A549 (cell line): Measurements from ENCODE around the gene LRRC71. TPM values are rescaled to one million over a fixed set of nuclear protein-coding genes. Genes with fewer than 3 reads are reported as not detected.
A peak's percentile ranks its signal among the peaks of the same experiment; 100 is the strongest.

Source experiments
- ATAC-seq, 2 experiments: fragments of 200-7000 bp in 1 of 2; fragments of >200 bp in 1 of 2; cut with Nextera tagmentation in 1 of 2; cut with Tn5 transposase in 1 of 2; 3 replicates each; pipeline versions ENCODE4 v1.8.0 to v1.9.1; 2018 to 2020; ENCODE audit warnings: mild to moderate bottlenecking in 1 of 2, moderate library complexity in 1 of 2
- CTCF ChIA-PET: fragments of 300-600 bp; sonication (Branson Sonifier 250); formaldehyde crosslinking; extraction: SDS; loops from one replicate; lab custom pipeline; 2021; ENCODE audit warnings: antibody characterized with exemption, inconsistent platforms; lab: Yijun Ruan, JAX
- POLR2A ChIA-PET: fragments of 350-600 bp; formaldehyde crosslinking; extraction: SDS; loops from one replicate; lab custom pipeline; 2021; ENCODE audit warnings: antibody characterized with exemption, inconsistent platforms; lab: Yijun Ruan, JAX
- DNase-seq, 2 experiments: peaks; one replicate each; pipeline versions ENCODE4 v3.0.0 to v3.0.0-alpha.2; 2011 to 2016; ENCODE audit warnings: low read depth in 1 of 2, low spot score in 1 of 2
- FAIRE-seq: peaks from 2 replicates; lab custom pipeline; 2011; peaks lifted over from hg19 to GRCh38; lab: Jason Lieb, UNC
- H3K27ac ChIP-seq, 2 experiments: fragments of >200 bp; sonication (Bioruptor Twin); formaldehyde crosslinking; 3 replicates each; pipeline ENCODE4 v1.5.1; 2016 to 2017
- H3K4me1 ChIP-seq: fragments of >200 bp; sonication (Bioruptor Twin); formaldehyde crosslinking; 3 replicates; pipeline ENCODE4 v1.6.1; 2016
- H3K4me2 ChIP-seq: fragments of >200 bp; sonication (Bioruptor Twin); formaldehyde crosslinking; 3 replicates; pipeline ENCODE4 v1.6.1; 2016
- H3K4me3 ChIP-seq: fragments of >200 bp; sonication (Bioruptor Twin); formaldehyde crosslinking; 3 replicates; pipeline ENCODE4 v1.5.1; 2016
- H3K9me3 ChIP-seq: fragments of >200 bp; sonication (Bioruptor Twin); formaldehyde crosslinking; 3 replicates; pipeline ENCODE4 v1.6.1; 2016
- CBX2 ChIP-seq: fragments of 200-600 bp; sonication (generic); IDR thresholded peaks from 2 replicates; pipeline ENCODE4 v1.6.1; 2016; ENCODE audit warnings: low read depth, mild to moderate bottlenecking, borderline replicate concordance
- CBX8 ChIP-seq: fragments of 200-600 bp; sonication (generic); IDR thresholded peaks from 2 replicates; pipeline ENCODE4 v1.6.1; 2016
- CHD2 ChIP-seq: fragments of 150-350 bp; IDR thresholded peaks from 2 replicates; pipeline ENCODE4 v1.6.1; 2014; ENCODE audit warnings: low read length; ENCODE audit not compliant: partially characterized antibody
- CHD4 ChIP-seq: fragments of 200-600 bp; sonication (generic); IDR thresholded peaks from 2 replicates; pipeline ENCODE4 v1.6.1; 2016; ENCODE audit warnings: antibody characterized with exemption, mild to moderate bottlenecking, borderline replicate concordance
- EHF ChIP-seq: fragments of 250-450 bp; sonication (Bioruptor Pico); IDR thresholded peaks from 2 replicates; pipeline ENCODE4 v1.5.0; 2020; ENCODE audit warnings: mild to moderate bottlenecking
- EHMT2 ChIP-seq: fragments of 200-600 bp; sonication (generic); IDR thresholded peaks from 2 replicates; pipeline ENCODE4 v1.6.1; 2016; ENCODE audit warnings: antibody characterized with exemption, low read depth, mild to moderate bottlenecking, moderate library complexity
- EP300 ChIP-seq, 2 experiments: fragments of >200 bp; sonication (Bioruptor Twin); formaldehyde crosslinking; IDR thresholded peaks; 2 replicates in 1 of 2; 3 replicates in 1 of 2; pipeline ENCODE4 v1.6.1; 2016 to 2017
- ESRRA ChIP-seq: fragments of 150-350 bp; IDR thresholded peaks from 2 replicates; pipeline ENCODE4 v1.6.1; 2014; ENCODE audit warnings: mild to moderate bottlenecking, low read length, borderline replicate concordance
- HDAC2 ChIP-seq: fragments of 200-600 bp; sonication (generic); IDR thresholded peaks from 2 replicates; pipeline ENCODE4 v1.6.1; 2016
- HEYL ChIP-seq: fragments of 250-450 bp; sonication (Bioruptor Pico); IDR thresholded peaks from 2 replicates; pipeline ENCODE4 v1.8.0; 2021; ENCODE audit warnings: mild to moderate bottlenecking, moderate library complexity
- HOXB13 ChIP-seq: fragments of 250-450 bp; sonication (Bioruptor Pico); IDR thresholded peaks from 2 replicates; pipeline ENCODE4 v1.5.0; 2020; ENCODE audit warnings: low read depth, mild to moderate bottlenecking, moderate library complexity
- JUN ChIP-seq, 2 experiments: fragments of >200 bp; sonication (Bioruptor Twin); formaldehyde crosslinking; IDR thresholded peaks; 2 replicates in 1 of 2; 3 replicates in 1 of 2; pipeline ENCODE4 v1.6.1; 2016 to 2017
- JUNB ChIP-seq: fragments of >200 bp; sonication (Bioruptor Twin); formaldehyde crosslinking; IDR thresholded peaks from 2 replicates; pipeline ENCODE4 v1.6.1; 2016
- KDM1A ChIP-seq: fragments of 200-600 bp; sonication (generic); IDR thresholded peaks from 2 replicates; pipeline ENCODE4 v1.6.1; 2016; ENCODE audit warnings: low read depth, mild to moderate bottlenecking
- KDM5A ChIP-seq: fragments of 200-600 bp; sonication (generic); IDR thresholded peaks from 2 replicates; pipeline ENCODE4 v1.6.1; 2016; ENCODE audit warnings: antibody characterized with exemption, mild to moderate bottlenecking
- MAZ ChIP-seq: fragments of 150-350 bp; IDR thresholded peaks from 2 replicates; pipeline ENCODE4 v1.6.1; 2014; ENCODE audit warnings: antibody characterized with exemption, low read depth, low read length, borderline replicate concordance
- PHF8 ChIP-seq: fragments of 200-600 bp; sonication (generic); IDR thresholded peaks from 2 replicates; pipeline ENCODE4 v1.6.1; 2016; ENCODE audit warnings: low read depth, mild to moderate bottlenecking, antibody characterized with exemption, moderate library complexity, borderline replicate concordance
- RARB ChIP-seq: fragments of 250-450 bp; sonication (Bioruptor Pico); IDR thresholded peaks from 2 replicates; pipeline ENCODE4 v1.8.0; 2021; ENCODE audit warnings: mild to moderate bottlenecking, moderate library complexity
- RNF2 ChIP-seq: fragments of 200-600 bp; sonication (generic); IDR thresholded peaks from 2 replicates; pipeline ENCODE4 v1.6.1; 2016; ENCODE audit warnings: low read depth, mild to moderate bottlenecking, antibody characterized with exemption, moderate library complexity, borderline replicate concordance
- TP53 ChIP-seq: fragments of 250-450 bp; sonication (Bioruptor Pico); IDR thresholded peaks from 2 replicates; pipeline ENCODE4 v1.5.0; 2021; ENCODE audit warnings: mild to moderate bottlenecking, moderate library complexity
- ZC3H11A ChIP-seq: fragments of 450-650 bp; IDR thresholded peaks from 2 replicates; pipeline ENCODE4 v1.6.1; 2014; ENCODE audit warnings: antibody characterized with exemption, mild to moderate bottlenecking
- ZFP36 ChIP-seq: fragments of 450-650 bp; IDR thresholded peaks from 2 replicates; pipeline ENCODE4 v1.6.1; 2014; ENCODE audit warnings: borderline replicate concordance; ENCODE audit not compliant: partially characterized antibody
- ZNF302 ChIP-seq: fragments of 250-450 bp; sonication (Bioruptor Pico); IDR thresholded peaks from 2 replicates; pipeline ENCODE4 v1.9.0; 2021; ENCODE audit warnings: inconsistent platforms, mild to moderate bottlenecking, moderate library complexity
- WGBS: methylation state at CpG from one replicate; pipeline ENCODE4 v1.1.6; 2017; ENCODE audit errors: missing lambda C conversion rate; 5-methylcytosine and 5-hydroxymethylcytosine counted together
- polyA plus RNA-seq, 4 experiments: library from polyadenylated mRNA; depleted of rRNA in 3 of 4; stranded (reverse); fragments of >200 nt; fragmentation: RNase III in 1 of 4; extraction: RNeasy Plus Mini Kit Qiagen cat#74134 plus additional on column Dnase treatment in 1 of 4; gene quantifications; 2 replicates in 3 of 4; 3 replicates in 1 of 4; pipeline ENCODE4 v1.2.3, GENCODE V29; 2011 to 2017
- TF ChIP-seq, protein P1 (sequence below): fragments of >200 bp; sonication (Bioruptor Twin); formaldehyde crosslinking; IDR thresholded peaks from 2 replicates; pipeline ENCODE4 v1.6.1; 2016
- TF ChIP-seq, protein P2 (sequence below): fragments of 200-600 bp; sonication (generic); IDR thresholded peaks from 2 replicates; pipeline ENCODE4 v1.6.1; 2016; ENCODE audit warnings: antibody characterized with exemption, mild to moderate bottlenecking, moderate library complexity
- TF ChIP-seq, protein P3 (sequence below): IDR thresholded peaks from 2 replicates; pipeline ENCODE4 v1.6.1; 2012; ENCODE audit warnings: low read depth, borderline replicate concordance
- TF ChIP-seq, protein P4 (sequence below): fragments of 250-450 bp; sonication (Bioruptor Pico); IDR thresholded peaks from 2 replicates; pipeline ENCODE4 v1.5.0; 2021; ENCODE audit warnings: mild to moderate bottlenecking, moderate library complexity, borderline replicate concordance

LRRC71 gene
- polyA plus RNA-seq, 2 of the 4 experiments (the other 2 are of a cell fraction), result 0.10 TPM; not detected in 1

DNA sequence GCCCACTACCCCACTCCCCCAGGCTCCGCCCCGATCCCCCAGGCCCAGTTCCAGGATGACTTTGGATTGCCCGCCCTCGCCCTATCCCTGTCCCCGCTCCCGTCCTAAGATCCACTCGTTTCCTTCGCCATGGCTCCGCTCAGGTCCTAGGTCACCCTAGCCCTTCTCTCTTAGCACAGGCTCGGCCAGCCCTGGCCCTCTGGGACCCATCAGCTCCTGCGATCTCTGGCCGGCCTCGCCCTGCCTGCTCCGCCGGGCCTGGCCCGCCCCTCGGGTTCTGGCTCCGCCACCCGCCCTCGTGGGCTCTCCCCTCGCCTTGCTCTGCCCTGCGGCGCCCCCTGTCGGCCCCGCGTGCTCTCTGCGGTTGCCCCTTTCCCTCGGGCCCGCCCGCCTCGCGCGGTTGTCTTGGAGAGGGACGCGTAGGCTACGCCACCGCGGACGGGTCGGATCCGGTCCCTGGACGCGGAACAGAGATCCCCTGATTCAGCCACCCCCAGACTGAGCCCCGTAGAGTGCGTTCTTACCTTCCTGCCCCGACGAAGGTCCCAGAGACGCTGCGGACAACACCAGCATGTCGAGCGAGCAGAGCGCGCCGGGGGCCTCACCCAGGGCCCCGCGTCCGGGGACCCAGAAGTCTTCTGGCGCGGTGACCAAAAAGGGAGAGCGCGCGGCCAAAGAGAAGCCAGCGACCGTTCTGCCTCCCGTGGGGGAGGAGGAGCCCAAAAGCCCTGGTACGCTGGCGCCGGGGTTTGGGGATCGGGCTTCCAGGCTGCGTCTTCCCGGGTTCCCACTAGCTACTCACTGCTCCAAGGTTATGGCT is at the start of gene LRRC71 (continued):
- no peak for TF ChIP-seq EP300 (IDR thresholded peaks at IDR 0.05)
- no peak for TF ChIP-seq HOXB13 (CRISPR knock-in tag)
- TF ChIP-seq, protein P1, sequence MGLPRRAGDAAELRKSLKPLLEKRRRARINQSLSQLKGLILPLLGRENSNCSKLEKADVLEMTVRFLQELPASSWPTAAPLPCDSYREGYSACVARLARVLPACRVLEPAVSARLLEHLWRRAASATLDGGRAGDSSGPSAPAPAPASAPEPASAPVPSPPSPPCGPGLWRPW, result no peak
- TF ChIP-seq ZC3H11A, result no peak
- TF ChIP-seq JUNB, result no peak
- no peak for TF ChIP-seq CHD4
- TF ChIP-seq KDM1A, result no peak
- no peak for TF ChIP-seq EHF (CRISPR knock-in tag)
- TF ChIP-seq CHD2, result no peak
- TF ChIP-seq, protein P2, sequence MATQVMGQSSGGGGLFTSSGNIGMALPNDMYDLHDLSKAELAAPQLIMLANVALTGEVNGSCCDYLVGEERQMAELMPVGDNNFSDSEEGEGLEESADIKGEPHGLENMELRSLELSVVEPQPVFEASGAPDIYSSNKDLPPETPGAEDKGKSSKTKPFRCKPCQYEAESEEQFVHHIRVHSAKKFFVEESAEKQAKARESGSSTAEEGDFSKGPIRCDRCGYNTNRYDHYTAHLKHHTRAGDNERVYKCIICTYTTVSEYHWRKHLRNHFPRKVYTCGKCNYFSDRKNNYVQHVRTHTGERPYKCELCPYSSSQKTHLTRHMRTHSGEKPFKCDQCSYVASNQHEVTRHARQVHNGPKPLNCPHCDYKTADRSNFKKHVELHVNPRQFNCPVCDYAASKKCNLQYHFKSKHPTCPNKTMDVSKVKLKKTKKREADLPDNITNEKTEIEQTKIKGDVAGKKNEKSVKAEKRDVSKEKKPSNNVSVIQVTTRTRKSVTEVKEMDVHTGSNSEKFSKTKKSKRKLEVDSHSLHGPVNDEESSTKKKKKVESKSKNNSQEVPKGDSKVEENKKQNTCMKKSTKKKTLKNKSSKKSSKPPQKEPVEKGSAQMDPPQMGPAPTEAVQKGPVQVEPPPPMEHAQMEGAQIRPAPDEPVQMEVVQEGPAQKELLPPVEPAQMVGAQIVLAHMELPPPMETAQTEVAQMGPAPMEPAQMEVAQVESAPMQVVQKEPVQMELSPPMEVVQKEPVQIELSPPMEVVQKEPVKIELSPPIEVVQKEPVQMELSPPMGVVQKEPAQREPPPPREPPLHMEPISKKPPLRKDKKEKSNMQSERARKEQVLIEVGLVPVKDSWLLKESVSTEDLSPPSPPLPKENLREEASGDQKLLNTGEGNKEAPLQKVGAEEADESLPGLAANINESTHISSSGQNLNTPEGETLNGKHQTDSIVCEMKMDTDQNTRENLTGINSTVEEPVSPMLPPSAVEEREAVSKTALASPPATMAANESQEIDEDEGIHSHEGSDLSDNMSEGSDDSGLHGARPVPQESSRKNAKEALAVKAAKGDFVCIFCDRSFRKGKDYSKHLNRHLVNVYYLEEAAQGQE, result no peak
- TF ChIP-seq, protein P3, sequence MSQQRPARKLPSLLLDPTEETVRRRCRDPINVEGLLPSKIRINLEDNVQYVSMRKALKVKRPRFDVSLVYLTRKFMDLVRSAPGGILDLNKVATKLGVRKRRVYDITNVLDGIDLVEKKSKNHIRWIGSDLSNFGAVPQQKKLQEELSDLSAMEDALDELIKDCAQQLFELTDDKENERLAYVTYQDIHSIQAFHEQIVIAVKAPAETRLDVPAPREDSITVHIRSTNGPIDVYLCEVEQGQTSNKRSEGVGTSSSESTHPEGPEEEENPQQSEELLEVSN, result peak; percentile 59
- TF ChIP-seq ZFP36, result no peak
- no peak for TF ChIP-seq CBX2
- 0 out of 2 replicates have a peak, but pooled peaks have one; percentile 64 for TF ChIP-seq MAZ
- no peak for TF ChIP-seq ESRRA
- TF ChIP-seq RARB (CRISPR knock-in tag), result no peak
- no peak for TF ChIP-seq EHMT2
- no peak for TF ChIP-seq RNF2
- TF ChIP-seq HEYL, result no peak
- no peak for TF ChIP-seq HDAC2
- TF ChIP-seq, protein P4, sequence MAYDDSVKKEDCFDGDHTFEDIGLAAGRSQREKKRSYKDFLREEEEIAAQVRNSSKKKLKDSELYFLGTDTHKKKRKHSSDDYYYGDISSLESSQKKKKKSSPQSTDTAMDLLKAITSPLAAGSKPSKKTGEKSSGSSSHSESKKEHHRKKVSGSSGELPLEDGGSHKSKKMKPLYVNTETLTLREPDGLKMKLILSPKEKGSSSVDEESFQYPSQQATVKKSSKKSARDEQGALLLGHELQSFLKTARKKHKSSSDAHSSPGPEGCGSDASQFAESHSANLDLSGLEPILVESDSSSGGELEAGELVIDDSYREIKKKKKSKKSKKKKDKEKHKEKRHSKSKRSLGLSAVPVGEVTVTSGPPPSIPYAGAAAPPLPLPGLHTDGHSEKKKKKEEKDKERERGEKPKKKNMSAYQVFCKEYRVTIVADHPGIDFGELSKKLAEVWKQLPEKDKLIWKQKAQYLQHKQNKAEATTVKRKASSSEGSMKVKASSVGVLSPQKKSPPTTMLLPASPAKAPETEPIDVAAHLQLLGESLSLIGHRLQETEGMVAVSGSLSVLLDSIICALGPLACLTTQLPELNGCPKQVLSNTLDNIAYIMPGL (CRISPR knock-in tag), result no peak
- no peak for TF ChIP-seq CBX8

DNA sequence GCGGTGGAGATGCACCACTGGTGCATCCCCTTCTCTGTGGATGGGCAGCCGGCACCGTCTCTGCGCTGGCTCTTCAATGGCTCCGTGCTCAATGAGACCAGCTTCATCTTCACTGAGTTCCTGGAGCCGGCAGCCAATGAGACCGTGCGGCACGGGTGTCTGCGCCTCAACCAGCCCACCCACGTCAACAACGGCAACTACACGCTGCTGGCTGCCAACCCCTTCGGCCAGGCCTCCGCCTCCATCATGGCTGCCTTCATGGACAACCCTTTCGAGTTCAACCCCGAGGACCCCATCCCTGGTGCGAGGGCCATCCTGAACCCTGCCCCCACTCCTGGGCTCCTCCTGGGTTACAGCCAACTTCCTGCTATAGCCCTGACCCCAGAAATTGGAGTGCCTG is 46.8 kb upstream of the LRRC71 start:
- no peak for FAIRE-seq
- ChIA-PET CTCF (interaction anchor here (0.6 to 20.8 kb wide), 11 partner anchors 10 to 214 kb away, joined by 3 to 239 read pairs (median 5); partner anchors contain the start of genes INSRR, NTRK1 and PEAR1), POLR2A (no interaction called here)
- 89% methylated on average over 16 of the region's 18 CpGs for WGBS
- ATAC-seq, result no peak
- no peak overlapping the region for H3K4me3 ChIP-seq
- H3K4me1 ChIP-seq, result peaks cover 13% of the 10 kb centered on the region
- DNase-seq, result no peak
- no peak overlapping the region for H3K4me2 ChIP-seq
- TF ChIP-seq RARB (CRISPR knock-in tag), result no peak
- TF ChIP-seq PHF8, result no peak
- TF ChIP-seq JUN (IDR thresholded peaks at IDR 0.05), result no peak
- no peak for TF ChIP-seq JUNB
- no peak for TF ChIP-seq KDM5A
- TF ChIP-seq ZNF302 (CRISPR knock-in tag), result no peak
- TF ChIP-seq TP53, result no peak
- no peak for TF ChIP-seq ZC3H11A
- TF ChIP-seq, all 56 proteins: peak for 0
- H3K27ac ChIP-seq, result no peak overlapping the region
- no peaks in the 10 kb centered on the region for H3K9me3 ChIP-seq
